ENCODE results near the gene TPRG1. TPM values are rescaled to one million over a fixed set of nuclear protein-coding genes. Genes with fewer than 3 reads are reported as not detected.
A peak's percentile ranks its signal among the peaks of the same experiment; 100 is the strongest.

TPRG1 gene
- polyA plus RNA-seq, 1 donor (not counting 4 experiments of a cell fraction or from before 2014, with no cell fraction given): 1.5 TPM

DNA sequence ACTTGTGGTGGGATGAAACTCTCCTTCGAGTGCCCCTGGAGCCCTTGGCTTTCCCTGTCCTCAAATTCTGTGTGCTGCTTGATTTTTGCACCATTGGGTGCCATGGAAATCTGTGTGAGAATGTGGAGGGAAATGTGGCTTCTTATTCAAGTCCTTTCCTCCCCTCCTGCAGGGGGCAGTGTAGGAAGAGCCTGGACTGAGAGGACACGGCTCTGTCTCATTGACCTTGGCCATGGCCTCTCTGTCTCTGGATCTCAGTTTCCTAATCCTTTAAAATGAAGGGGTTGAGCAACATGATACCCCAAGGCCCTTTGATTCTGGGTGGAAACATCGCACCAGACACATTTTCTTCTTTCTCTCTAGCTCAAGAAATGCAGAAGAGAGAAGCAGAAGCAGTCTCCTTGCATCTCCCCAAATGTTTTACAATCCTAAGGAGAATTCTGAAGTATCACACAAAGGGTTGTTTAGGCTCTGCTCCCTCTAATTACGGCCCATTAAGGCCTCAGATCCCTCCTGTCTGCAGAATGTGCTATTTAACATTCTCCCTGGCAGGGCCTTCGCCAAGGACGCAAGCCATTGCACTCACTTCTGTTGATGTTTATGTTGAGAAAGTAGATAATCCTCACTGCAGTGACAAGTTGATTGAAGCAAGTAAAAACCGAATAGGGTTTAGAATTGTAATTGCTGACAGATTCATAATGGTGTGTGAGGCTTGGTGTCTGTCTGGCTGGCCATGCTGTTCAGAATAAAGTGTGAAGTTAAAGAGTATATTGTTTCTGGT, 169.1 kb downstream of the TPRG1 start:
- dilution Hi-C loops (cut with MboI; ENCODE audit: extremely low pct_ligation_motif_present, low sequenced_read_pairs): no loop called here
- DNase-seq (ENCODE audit: low read depth, low spot score) (no peak), FAIRE-seq (no peak)
- Histone ChIP-seq H3K9me3 (ENCODE audit: control insufficient read depth, low read depth, low read length) (no peaks in the 10 kb centered on the region), H3K4me1 (ENCODE audit: control insufficient read depth, extremely low read depth, insufficient read depth, low read length) (peaks cover 14% of the 10 kb centered on the region), H3K9me1 (ENCODE audit: control insufficient read depth, extremely low read depth, insufficient read depth, low read length) (no peaks in the 10 kb centered on the region), H3K27me3 (ENCODE audit: control insufficient read depth, extremely low read depth, insufficient read depth, low read length) (no peaks in the 10 kb centered on the region), H2AFZ (ENCODE audit: control insufficient read depth, low read length) (no peak overlapping the region), H4K20me1 (ENCODE audit: control insufficient read depth, extremely low read depth, insufficient read depth, low read length) (no peaks in the 10 kb centered on the region), H3K4me2 (ENCODE audit: control insufficient read depth, extremely low read depth, insufficient read depth, low read depth, low read length) (no peak overlapping the region), H3K27ac (ENCODE audit: control insufficient read depth, insufficient read depth, low read length) (no peak overlapping the region), H3K79me2 (ENCODE audit: control insufficient read depth, insufficient read depth, low read length) (no peaks in the 10 kb centered on the region), H3K4me3 (ENCODE audit: control insufficient read depth in 2 of 3, extremely low read depth in 1 of 3, insufficient read depth in 2 of 3, low read depth in 1 of 3, low read length in 3 of 3) (no peak overlapping the region), H3K36me3 (ENCODE audit: control insufficient read depth in 2 of 2, extremely low read depth in 1 of 2, insufficient read depth in 2 of 2, low read length in 2 of 2) (no peaks in the 10 kb centered on the region), H3K9ac (ENCODE audit: control insufficient read depth, extremely low read depth, insufficient read depth, low read length) (no peak overlapping the region)
- no peak for TF ChIP-seq EZH2 (IDR thresholded peaks at IDR 0.05; ENCODE audit: low read length)
- TF ChIP-seq, protein P1, sequence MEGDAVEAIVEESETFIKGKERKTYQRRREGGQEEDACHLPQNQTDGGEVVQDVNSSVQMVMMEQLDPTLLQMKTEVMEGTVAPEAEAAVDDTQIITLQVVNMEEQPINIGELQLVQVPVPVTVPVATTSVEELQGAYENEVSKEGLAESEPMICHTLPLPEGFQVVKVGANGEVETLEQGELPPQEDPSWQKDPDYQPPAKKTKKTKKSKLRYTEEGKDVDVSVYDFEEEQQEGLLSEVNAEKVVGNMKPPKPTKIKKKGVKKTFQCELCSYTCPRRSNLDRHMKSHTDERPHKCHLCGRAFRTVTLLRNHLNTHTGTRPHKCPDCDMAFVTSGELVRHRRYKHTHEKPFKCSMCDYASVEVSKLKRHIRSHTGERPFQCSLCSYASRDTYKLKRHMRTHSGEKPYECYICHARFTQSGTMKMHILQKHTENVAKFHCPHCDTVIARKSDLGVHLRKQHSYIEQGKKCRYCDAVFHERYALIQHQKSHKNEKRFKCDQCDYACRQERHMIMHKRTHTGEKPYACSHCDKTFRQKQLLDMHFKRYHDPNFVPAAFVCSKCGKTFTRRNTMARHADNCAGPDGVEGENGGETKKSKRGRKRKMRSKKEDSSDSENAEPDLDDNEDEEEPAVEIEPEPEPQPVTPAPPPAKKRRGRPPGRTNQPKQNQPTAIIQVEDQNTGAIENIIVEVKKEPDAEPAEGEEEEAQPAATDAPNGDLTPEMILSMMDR (optimal IDR thresholded peaks at IDR 0.05 in 1 of 3, IDR thresholded peaks at IDR 0.05 in 1 of 3, conservative IDR thresholded peaks at IDR 0.05 in 1 of 3; ENCODE audit: extremely low read depth in 1 of 3, insufficient read depth in 2 of 3, low read length in 3 of 3): peak; percentile 29 to 53 (median 30)

DNA sequence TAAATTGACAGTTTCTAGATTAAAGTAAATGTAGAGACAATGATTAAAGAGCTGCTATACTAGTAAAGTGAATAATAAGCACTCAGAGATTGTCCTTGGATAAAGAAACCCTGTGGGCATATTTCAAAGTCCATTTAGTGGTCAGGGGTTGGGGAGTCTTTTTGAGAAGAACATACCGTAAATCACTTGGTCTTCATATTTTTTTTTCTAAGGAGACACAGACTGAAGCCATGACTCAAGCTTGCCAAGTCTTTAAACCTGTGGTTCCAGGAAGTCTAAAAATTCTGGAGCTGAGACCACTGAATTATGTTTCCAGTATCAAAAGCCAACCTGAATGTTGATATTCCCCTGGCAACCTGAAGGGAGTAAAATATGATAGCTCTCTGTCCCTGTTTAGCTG, 171.0 kb downstream of the TPRG1 start:
- no peaks in the 10 kb centered on the region for H3K9me3 ChIP-seq (ENCODE audit: control insufficient read depth, low read depth, low read length)
- TF ChIP-seq, protein P1 (optimal IDR thresholded peaks at IDR 0.05 in 1 of 3, IDR thresholded peaks at IDR 0.05 in 1 of 3, conservative IDR thresholded peaks at IDR 0.05 in 1 of 3; ENCODE audit: extremely low read depth in 1 of 3, insufficient read depth in 2 of 3, low read length in 3 of 3): no peak
- TF ChIP-seq EZH2 (IDR thresholded peaks at IDR 0.05; ENCODE audit: low read length): no peak
- no peak overlapping the region for H2AFZ ChIP-seq (ENCODE audit: control insufficient read depth, low read length)
- no peaks in the 10 kb centered on the region for H3K79me2 ChIP-seq (ENCODE audit: control insufficient read depth, insufficient read depth, low read length)
- DNase-seq (ENCODE audit: low read depth, low spot score) (no peak), FAIRE-seq (no peak)
- no peak overlapping the region for H3K27ac ChIP-seq (ENCODE audit: control insufficient read depth, insufficient read depth, low read length)
- no peaks in the 10 kb centered on the region for H4K20me1 ChIP-seq (ENCODE audit: control insufficient read depth, extremely low read depth, insufficient read depth, low read length)
- H3K27me3 ChIP-seq (ENCODE audit: control insufficient read depth, extremely low read depth, insufficient read depth, low read length): no peaks in the 10 kb centered on the region
- no peak overlapping the region for H3K9ac ChIP-seq (ENCODE audit: control insufficient read depth, extremely low read depth, insufficient read depth, low read length)
- no peak overlapping the region for H3K4me3 ChIP-seq (ENCODE audit: control insufficient read depth in 2 of 3, extremely low read depth in 1 of 3, insufficient read depth in 2 of 3, low read depth in 1 of 3, low read length in 3 of 3)
- no peaks in the 10 kb centered on the region for H3K36me3 ChIP-seq (ENCODE audit: control insufficient read depth in 2 of 2, extremely low read depth in 1 of 2, insufficient read depth in 2 of 2, low read length in 2 of 2)
- H3K9me1 ChIP-seq (ENCODE audit: control insufficient read depth, extremely low read depth, insufficient read depth, low read length): no peaks in the 10 kb centered on the region
- H3K4me1 ChIP-seq (ENCODE audit: control insufficient read depth, extremely low read depth, insufficient read depth, low read length): peaks cover 5% of the 10 kb centered on the region
- dilution Hi-C loops (cut with MboI; ENCODE audit: extremely low pct_ligation_motif_present, low sequenced_read_pairs): no loop called here
- H3K4me2 ChIP-seq (ENCODE audit: control insufficient read depth, extremely low read depth, insufficient read depth, low read depth, low read length): no peak overlapping the region
